IMR-90 (cell line): Measurements from ENCODE around the gene DAB1.

Experiments used
- CEBPB ChIP-seq: IDR thresholded peaks from 2 replicates; pipeline ENCODE4 v1.6.1; 2012; ENCODE audit warnings: low read depth, low read length, improper control_type of control experiment
- CTCF ChIP-seq: conservative IDR thresholded peaks from 2 replicates; pipeline ENCODE4 v1.5.1; 2012; ENCODE audit warnings: mild to moderate bottlenecking, low read depth, low read length, improper control_type of control experiment
- FOS ChIP-seq: fragments of 150-350 bp; IDR thresholded peaks from 2 replicates; pipeline ENCODE4 v1.6.1; 2016; ENCODE audit warnings: low read depth, low read length
- MAFK ChIP-seq: IDR thresholded peaks from 2 replicates; pipeline ENCODE4 v1.6.1; 2012; ENCODE audit warnings: low read depth, low read length, improper control_type of control experiment
- MAZ ChIP-seq: IDR thresholded peaks from 2 replicates; pipeline ENCODE4 v1.6.1; 2012; ENCODE audit warnings: low read depth, mild to moderate bottlenecking, low read length, improper control_type of control experiment, moderate library complexity, borderline replicate concordance
- POLR2A ChIP-seq: IDR thresholded peaks from 2 replicates; pipeline ENCODE4 v1.6.1; 2012; ENCODE audit warnings: mild to moderate bottlenecking, low read depth, low read length
- RAD21 ChIP-seq: IDR thresholded peaks from 2 replicates; pipeline ENCODE4 v1.6.1; 2012; ENCODE audit warnings: low read length, improper control_type of control experiment
- RCOR1 ChIP-seq: IDR thresholded peaks from 2 replicates; pipeline ENCODE4 v1.6.1; 2012; ENCODE audit warnings: mild to moderate bottlenecking, low read length, improper control_type of control experiment; ENCODE audit not compliant: insufficient replicate concordance
- RFX5 ChIP-seq: IDR thresholded peaks from 2 replicates; pipeline ENCODE4 v1.8.0; 2012; ENCODE audit warnings: low read depth, mild to moderate bottlenecking, low read length, moderate library complexity
- USF2 ChIP-seq: fragments of 150-350 bp; IDR thresholded peaks from 2 replicates; pipeline ENCODE4 v1.6.1; 2017; ENCODE audit warnings: mild to moderate bottlenecking, antibody characterized with exemption, low read length, low read depth

- no peak for TF ChIP-seq CTCF
- TF ChIP-seq POLR2A, result no peak
- TF ChIP-seq MAZ, result no peak
- TF ChIP-seq USF2, result no peak
- no peak for TF ChIP-seq MAFK
- TF ChIP-seq FOS, result no peak
- TF ChIP-seq RCOR1, result no peak
- no peak for TF ChIP-seq RFX5
- no peak for TF ChIP-seq CEBPB
- no peak for TF ChIP-seq RAD21
These were observed 267.0 kb downstream of the DAB1 start for GRCh38 chr1:57156907-57157306.
